MCF 10A (cell line): ENCODE measurements around the gene SERAC1. TPM values are rescaled to one million over a fixed set of nuclear protein-coding genes. Genes with fewer than 3 reads are reported as not detected.

Experiments
- BruUV-seq: library from RNA; stranded (reverse); fragments of 400-500 nt; replicated peaks from 2 replicates; lab custom pipeline; 2021; lab: Mats Ljungman, UMichigan
- CTCF ChIA-PET: fragments of 300-600 bp; sonication (Branson Sonifier 250); formaldehyde crosslinking; extraction: SDS; loops from one replicate; lab custom pipeline; 2021; ENCODE audit warnings: antibody characterized with exemption, inconsistent platforms; lab: Yijun Ruan, JAX
- POLR2A ChIA-PET: fragments of 300-600, 350-650 bp; sonication (Branson Sonifier 250); formaldehyde crosslinking; extraction: SDS; loops from one replicate; lab custom pipeline; 2020; ENCODE audit warnings: antibody characterized with exemption, inconsistent platforms; lab: Yijun Ruan, JAX
- DNase-seq: peaks from one replicate; pipeline ENCODE4 v3.0.0-alpha.2; 2018; ENCODE audit not compliant: unreplicated experiment
- H3K27ac Mint-ChIP-seq: one replicate; pipeline ENCODE4 v1.8.0; 2022; ENCODE audit warnings: mild to moderate bottlenecking, low read depth, mixed read lengths; ENCODE audit not compliant: unreplicated experiment
- H3K27me3 Mint-ChIP-seq: one replicate; pipeline ENCODE4 v1.8.0; 2022; ENCODE audit warnings: mixed read lengths; ENCODE audit not compliant: insufficient read depth, unreplicated experiment
- H3K36me3 Mint-ChIP-seq: one replicate; pipeline ENCODE4 v1.8.0; 2022; ENCODE audit warnings: mild to moderate bottlenecking, moderate library complexity, mixed read lengths; ENCODE audit not compliant: insufficient read depth, unreplicated experiment
- H3K4me1 Mint-ChIP-seq: one replicate; pipeline ENCODE4 v1.8.0; 2022; ENCODE audit warnings: mixed read lengths; ENCODE audit not compliant: insufficient read depth, unreplicated experiment
- H3K4me3 Mint-ChIP-seq: one replicate; pipeline ENCODE4 v1.8.0; 2022; ENCODE audit warnings: mild to moderate bottlenecking, moderate library complexity, mixed read lengths; ENCODE audit not compliant: unreplicated experiment
- H3K9me3 Mint-ChIP-seq: one replicate; pipeline ENCODE4 v1.8.0; 2022; ENCODE audit warnings: mixed read lengths; ENCODE audit not compliant: unreplicated experiment
- intact Hi-C: fragments of 100-400 bp; cut with micrococcal nuclease; formaldehyde crosslinking; loops from 2 replicates; pipeline ENCODE4 v1.14.1; 2022
- total RNA-seq: library from RNA; stranded (reverse); gene quantifications from 2 replicates; pipeline ENCODE4 v1.2.3, GENCODE V29; 2022
- TF ChIP-seq, protein P1 (sequence below): fragments of 200-600 bp; IDR thresholded peaks from one replicate; pipeline ENCODE4 v1.8.0; 2022; ENCODE audit warnings: antibody characterized with exemption, mild to moderate bottlenecking; ENCODE audit not compliant: unreplicated experiment

Gene SERAC1
- total RNA-seq, 1 experiment from 2014 or later = 5.3 TPM

DNA sequence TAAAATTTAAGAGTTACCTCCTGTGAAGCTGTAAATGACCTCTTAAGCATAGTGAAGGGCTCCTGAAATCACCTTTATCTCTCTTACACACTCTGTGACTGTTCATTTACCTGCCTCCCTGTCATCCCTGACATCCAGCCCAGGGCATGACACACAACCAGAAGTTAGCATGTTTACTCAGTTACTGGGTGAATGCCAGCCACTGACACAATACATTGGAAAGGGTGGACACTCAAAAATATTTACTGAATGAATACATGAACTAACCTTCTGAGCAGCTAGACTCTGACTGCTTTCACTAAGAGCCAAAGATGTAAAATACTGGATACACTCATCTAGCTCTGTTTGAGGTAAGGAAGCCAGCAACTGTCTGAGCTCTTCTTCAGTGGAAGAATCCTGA is 25.3 kb downstream of the SERAC1 start:
- peaks cover 6% of the 10 kb centered on the region for H3K4me1 Mint-ChIP-seq
- TF ChIP-seq, protein P1, sequence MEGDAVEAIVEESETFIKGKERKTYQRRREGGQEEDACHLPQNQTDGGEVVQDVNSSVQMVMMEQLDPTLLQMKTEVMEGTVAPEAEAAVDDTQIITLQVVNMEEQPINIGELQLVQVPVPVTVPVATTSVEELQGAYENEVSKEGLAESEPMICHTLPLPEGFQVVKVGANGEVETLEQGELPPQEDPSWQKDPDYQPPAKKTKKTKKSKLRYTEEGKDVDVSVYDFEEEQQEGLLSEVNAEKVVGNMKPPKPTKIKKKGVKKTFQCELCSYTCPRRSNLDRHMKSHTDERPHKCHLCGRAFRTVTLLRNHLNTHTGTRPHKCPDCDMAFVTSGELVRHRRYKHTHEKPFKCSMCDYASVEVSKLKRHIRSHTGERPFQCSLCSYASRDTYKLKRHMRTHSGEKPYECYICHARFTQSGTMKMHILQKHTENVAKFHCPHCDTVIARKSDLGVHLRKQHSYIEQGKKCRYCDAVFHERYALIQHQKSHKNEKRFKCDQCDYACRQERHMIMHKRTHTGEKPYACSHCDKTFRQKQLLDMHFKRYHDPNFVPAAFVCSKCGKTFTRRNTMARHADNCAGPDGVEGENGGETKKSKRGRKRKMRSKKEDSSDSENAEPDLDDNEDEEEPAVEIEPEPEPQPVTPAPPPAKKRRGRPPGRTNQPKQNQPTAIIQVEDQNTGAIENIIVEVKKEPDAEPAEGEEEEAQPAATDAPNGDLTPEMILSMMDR = no peak
- intact Hi-C loops = loop anchor here (5.0 kb wide), 1 partner anchor 160 kb away; the partner anchor contains the start of gene SYNJ2
- H3K4me3 Mint-ChIP-seq = no peak overlapping the region
- POLR2A ChIA-PET = interaction anchor here (0.6 to 1.8 kb wide), 6 partner anchors 11 to 1896 kb away, joined by 3 to 7 read pairs (median 4); partner anchors contain the start of genes GTF2H5 and SERAC1
- H3K27ac Mint-ChIP-seq = peak overlapping the region; percentile 3
- no peaks in the 10 kb centered on the region for H3K27me3 Mint-ChIP-seq
- H3K36me3 Mint-ChIP-seq = peaks cover 24% of the 10 kb centered on the region
- no peaks in the 10 kb centered on the region for H3K9me3 Mint-ChIP-seq
- peak; percentile 73 for DNase-seq
- BruUV-seq = no TSS peak
- CTCF ChIA-PET = no interaction called here

DNA sequence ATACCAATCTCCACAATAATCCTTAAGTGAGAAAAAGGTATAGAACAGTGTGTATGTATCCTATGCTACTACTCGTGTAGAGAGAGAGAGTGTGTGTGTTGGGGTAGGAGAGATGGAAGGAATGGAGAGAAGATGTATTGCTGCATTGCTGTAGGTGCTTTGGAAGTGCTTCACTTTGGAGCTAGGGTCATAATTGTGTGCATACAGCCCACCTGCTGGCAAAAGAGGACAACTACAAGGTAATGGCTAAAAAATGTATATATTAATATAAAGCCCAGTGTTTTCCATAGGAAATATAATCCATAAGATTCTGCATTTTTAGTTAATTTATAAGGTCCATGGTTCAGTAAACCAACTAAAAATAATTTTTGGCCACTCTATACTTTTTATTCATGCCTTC is 36.1 kb downstream of the SERAC1 start:
- Mint-ChIP-seq H3K36me3 (no peaks in the 10 kb centered on the region), H3K4me3 (no peak overlapping the region), H3K27me3 (no peaks in the 10 kb centered on the region), H3K27ac (no peak overlapping the region), H3K9me3 (no peaks in the 10 kb centered on the region), H3K4me1 (no peaks in the 10 kb centered on the region)
- no TSS peak for BruUV-seq
- TF ChIP-seq, protein P1 = peak; percentile 36
- DNase-seq = peak; percentile 65
- CTCF ChIA-PET = no interaction called here
- POLR2A ChIA-PET = interaction anchor here (1.4 kb wide), 1 partner anchor 10 kb away, joined by 5 read pairs; no protein-coding TSS in a partner anchor
- intact Hi-C loops = loop anchor here (2.0 kb wide), 1 partner anchor 73 kb away; no protein-coding TSS in a partner anchor

DNA sequence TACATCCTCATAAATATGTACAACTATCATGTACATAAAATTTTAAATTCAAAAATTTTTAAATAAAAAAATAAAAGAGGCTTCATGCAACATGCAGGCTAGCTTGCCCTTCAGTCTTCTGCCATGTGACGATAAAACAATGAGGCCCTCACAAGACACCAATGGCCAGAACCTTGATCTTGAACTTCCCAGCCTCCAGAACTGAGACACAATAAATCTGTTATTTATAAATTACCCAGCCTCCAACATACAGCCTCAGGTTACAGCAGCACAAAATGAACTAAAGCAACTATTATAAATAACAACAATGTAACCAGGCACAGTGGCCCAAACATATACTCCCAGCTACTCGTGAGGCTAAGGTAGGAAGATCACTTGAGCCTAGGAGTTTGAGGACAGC is 42.8 kb downstream of the SERAC1 start:
- Mint-ChIP-seq H3K4me3 (no peak overlapping the region), H3K27me3 (no peaks in the 10 kb centered on the region), H3K27ac (no peak overlapping the region), H3K4me1 (no peaks in the 10 kb centered on the region), H3K9me3 (no peaks in the 10 kb centered on the region), H3K36me3 (no peaks in the 10 kb centered on the region)
- POLR2A ChIA-PET = no interaction called here
- TF ChIP-seq, protein P1 = no peak
- no TSS peak for BruUV-seq
- intact Hi-C loops = no loop called here
- DNase-seq = no peak
- CTCF ChIA-PET = interaction anchor here (0.5 kb wide), 1 partner anchor 1222 kb away, joined by 3 read pairs; no protein-coding TSS in a partner anchor

DNA sequence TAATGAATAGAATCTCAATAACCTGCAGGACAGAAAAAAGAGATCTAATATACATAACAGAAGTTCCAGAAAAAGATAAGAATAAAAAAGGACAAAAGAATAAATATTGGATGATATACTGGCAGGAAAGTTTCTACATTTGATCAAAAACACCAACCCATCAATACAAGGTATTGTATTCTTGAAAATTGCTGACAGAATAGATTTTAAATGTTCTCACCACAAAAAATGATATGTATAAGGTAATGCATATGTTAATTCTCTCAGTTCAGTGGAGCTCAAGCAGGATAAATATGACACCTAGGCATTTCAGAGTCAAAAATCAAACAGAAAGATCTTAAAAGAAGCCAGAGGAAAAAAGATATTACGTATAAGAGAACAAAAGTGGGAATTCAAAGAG is 43.8 kb downstream of the SERAC1 start:
- Mint-ChIP-seq H3K36me3 (no peaks in the 10 kb centered on the region), H3K27ac (no peak overlapping the region), H3K9me3 (no peaks in the 10 kb centered on the region), H3K4me1 (no peaks in the 10 kb centered on the region), H3K4me3 (no peak overlapping the region), H3K27me3 (no peaks in the 10 kb centered on the region)
- ChIA-PET CTCF (no interaction called here), POLR2A (no interaction called here)
- no peak for DNase-seq
- intact Hi-C loops = no loop called here
- TF ChIP-seq, protein P1 = no peak
- BruUV-seq = no TSS peak
